MV-4-11 (cell line): ENCODE results near the gene CDH23.
"Not testable (repeated sequence)": the region's sequence is repeated elsewhere in the genome, so short reads cannot be mapped to it uniquely, and the experiment has no call there.

Experiments used
- DNase-seq: peaks from one replicate; lab custom pipeline; 2025; lab: John Stamatoyannopoulos, UW

Gene CDH23

DNA sequence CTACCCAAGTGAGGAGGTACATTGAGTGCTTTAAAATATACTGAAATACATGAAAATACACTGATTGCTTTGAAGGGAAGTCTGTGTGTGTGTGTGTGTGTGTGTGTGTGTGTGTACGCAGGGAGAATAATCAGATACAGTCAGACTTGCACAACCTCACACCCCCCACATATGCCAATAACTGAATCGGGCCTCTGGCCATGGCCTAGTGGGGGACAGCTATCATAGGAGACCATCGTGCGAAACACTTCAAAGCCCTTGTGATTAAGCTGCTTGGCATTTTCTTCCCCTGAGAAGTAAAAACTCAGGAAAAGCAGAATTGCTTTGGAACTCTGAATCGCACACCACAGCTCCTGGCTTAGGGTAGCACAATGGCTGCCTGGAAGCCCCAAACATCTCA lies 187.7 kb downstream of the CDH23 start:
- no peak for DNase-seq

DNA sequence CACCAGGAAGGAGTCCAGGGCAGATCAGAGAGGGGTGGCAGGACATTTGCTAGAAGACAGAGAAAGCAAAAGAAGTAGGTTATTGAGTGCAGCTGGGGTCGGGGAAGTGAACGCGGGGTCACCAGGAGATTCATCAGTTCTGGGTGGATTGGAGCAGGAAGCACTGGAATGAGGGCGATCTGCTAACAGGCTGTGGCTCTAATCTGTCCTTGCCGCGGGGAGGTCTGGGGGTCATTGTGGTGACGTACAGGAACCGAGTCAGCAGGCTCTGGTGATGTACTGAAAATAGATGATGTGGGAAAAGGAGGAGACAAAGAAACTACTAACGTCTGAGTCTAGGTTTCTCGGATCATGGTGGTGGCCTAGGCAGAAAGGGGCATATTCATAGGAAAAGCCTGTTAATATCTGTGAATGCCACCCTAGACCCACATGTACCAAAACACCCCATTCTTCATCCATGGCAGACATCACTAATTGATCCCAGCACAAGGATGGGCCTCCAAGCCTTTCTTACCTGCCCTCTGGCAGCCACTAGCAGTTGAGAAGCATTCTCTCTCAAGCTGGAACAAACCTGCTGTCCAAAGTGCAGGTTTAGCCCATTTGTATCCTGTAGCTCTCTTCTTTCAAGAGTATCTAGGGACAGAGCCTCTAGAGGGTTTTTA lies 188.3 kb downstream of the CDH23 start:
- no peak for DNase-seq

- no peak for DNase-seq
Measured at GRCh38 chr10:71585564-71586290, 189.0 kb downstream of the CDH23 start.

GRCh38 chr10:71587941-71588573 lies 191.3 kb downstream of the CDH23 start:
- DNase-seq = no peak

DNA sequence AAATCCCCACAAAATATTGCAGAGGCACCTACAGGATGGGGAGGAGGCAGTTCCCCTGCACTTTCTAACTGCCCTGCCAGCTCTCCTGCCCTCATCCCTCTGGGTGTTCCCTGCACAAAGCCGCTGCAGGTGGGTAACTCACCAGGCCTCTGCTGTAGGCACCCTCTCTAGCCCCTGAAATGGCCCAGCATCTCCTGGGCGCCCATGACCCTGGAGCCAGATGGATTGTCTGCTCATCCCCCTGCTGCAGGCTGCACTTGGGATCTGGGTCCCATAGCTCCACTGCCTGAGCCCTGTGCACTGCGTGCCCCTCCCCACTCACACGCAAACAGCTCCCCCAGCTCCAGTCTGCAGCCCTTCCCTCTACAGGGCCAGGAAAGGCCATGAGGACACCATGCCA lies 192.0 kb downstream of the CDH23 start:
- DNase-seq = no peak

DNA sequence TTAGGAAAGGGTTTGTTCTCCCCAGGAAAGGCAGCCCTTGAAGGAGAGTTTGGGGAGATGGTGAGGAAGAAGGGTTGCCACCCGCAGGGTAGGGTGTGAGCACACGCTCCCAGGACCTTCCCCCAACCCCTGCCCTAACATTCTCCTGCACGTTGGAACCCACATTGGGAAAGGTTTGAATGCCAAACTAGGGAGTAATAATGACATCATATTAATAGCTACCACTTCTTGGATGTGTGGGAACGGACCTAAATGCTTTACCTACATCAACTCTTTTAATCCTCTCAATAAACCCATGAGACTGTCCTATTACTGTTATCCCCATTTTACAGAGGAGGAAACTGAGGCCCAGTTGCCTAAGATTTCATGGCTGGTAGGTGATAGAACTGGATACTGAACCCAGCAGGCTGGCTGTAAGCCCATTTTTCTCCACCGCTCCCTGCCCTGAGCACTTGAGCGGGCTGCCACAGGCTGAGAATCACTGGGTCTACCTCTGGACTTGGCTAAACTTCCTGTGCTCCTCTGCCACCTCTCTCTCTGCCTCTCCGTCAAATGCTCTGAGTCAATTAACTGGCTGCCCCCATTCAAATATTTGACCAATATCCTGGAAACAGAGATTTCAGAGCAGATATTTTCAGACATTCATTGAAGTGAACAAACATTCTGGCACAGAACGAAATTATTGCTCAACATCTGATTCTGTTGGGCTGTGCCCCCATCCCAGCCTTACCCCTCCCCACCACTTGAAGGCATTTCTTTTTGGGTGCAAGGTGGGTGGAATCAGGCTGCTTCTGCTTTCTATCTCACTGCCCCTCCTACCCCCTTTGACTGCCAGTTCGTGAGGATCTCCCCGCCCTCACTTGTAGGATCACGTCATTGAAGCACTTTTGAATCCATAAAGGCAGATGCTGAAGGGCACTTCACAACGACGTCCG lies 193.2 kb downstream of the CDH23 start:
- peak; percentile 64 for DNase-seq

DNA sequence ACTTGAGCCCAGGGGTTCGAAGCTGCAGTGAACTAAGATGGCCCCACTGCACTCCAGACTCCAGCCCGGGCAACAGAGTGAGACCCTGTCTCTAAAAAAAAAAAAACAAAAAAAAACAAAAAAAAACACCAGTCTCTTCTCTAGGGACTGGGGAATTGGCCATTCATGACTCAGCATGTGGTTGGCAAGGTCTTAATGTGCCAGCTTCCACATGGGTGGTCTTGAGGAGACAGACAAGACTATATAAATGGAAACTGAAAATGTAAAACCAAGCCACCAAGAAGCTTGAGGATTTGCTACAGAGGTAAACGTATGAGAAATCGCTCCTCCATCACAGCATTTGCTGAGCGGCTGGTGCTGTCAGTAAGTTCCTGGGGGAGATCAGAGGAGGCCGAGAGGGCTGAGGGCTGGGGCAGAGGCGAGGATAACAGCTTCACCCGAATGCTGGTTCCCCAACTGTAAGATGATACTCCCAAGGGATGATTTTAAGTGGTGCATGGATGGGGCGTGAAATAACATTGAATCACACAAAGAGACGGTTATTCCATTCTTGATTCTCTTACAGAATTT lies 194.1 kb downstream of the CDH23 start:
- DNase-seq = peak; percentile 5

DNA sequence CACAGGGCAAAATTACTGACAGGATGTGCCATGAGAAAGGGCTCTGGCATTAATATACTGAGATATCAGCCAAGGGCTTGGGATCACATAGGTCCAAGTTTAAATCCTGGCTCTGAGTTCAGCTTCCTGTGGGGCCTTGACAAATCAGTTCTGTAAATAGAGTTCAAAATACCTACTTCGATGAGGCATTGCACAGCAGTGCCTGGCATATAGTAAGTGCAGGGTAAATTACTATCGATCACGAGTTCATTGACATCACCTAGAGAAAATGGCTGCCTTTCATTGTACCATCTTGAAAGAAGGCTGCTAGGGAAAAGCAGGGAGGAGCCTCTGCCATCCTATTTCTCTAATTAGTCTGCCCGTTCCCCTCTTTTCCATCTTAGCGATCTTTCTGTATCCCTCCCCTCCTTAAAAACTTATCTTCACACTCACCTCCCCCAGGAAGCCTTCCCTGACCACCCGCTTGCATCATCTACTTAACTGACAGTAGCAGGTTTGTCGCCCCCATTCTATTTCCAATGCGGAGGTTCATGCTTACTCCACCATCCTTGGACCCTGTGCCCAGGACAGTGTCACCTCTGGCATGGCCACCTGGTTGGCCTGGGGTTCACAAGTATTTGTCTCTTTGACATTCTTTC lies 198.3 kb downstream of the CDH23 start:
- no peak for DNase-seq

DNA sequence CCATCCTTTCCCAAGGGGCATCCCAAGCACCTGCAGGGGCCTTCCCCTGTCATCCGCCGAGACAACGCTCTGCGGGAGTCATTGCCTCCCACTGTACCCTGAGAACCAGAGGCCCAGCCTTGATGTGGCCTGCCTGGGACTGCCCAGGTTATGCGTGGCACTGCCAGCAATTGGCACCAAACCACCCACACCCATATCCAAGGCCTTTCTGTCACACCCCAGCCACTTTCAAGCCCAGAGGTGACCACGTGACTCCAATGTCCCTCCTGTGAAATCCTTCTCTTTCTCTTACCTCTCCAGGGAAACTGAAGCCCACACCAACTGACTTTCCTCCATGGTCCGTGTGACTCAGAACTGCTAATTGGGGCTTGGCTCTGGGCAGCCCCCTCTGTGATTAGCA lies 198.9 kb downstream of the CDH23 start:
- no peak for DNase-seq

GRCh38 chr10:71596127-71596526 lies 199.4 kb downstream of the CDH23 start:
- DNase-seq = no peak

DNA sequence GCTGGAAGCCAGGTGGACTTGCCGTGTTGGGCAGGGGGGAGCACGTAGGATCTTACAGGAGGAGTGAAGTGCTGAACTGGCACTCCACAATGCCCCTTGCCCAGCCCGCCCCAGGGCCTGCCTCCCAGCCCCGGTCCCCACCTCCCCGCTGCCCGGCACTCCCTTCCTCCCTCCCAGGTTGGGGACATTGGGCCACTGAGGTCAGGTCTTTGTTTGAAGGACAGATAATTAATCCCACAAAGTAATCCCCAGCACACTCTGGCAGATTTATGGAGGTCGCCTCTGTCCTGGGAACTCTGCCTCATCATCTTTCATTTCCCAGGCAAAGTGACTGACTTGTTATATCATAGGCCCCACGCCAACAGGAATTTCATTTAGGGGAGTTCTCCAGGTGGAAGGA lies 200.0 kb downstream of the CDH23 start:
- DNase-seq = no peak

DNA sequence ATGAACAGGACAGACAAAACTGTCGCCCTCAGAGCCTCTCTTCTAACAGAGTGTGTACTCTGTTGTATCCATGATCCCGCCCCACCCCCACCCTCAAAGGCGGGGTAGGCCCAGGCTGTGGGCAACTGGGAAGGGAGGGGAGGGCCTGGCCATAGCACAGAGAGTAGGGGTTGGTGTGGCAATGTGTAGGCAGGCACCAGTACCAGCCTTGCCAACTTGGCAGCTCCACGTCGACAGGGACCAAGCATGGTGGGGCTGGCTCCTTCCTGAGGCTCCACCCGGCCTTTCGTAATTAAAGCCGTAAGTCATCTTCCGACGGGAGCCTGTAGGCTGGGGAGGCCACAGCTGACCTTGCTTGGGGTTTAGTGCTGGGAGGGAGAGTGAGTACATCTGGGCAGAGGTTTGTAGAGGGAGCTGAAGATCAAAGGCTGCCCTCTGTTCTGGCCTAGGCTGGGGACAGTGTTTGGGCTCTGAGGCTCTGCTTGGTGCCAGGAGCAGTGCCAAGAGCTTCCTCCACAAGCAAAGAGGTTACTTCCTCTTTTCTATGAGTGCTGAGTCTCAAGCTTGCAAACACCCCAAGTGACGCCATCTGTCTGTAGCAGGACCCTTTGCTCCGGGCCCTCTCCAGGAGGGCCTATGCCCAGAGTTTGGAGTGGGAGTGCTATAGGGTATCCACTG lies 201.2 kb downstream of the CDH23 start:
- peak; percentile 93 for DNase-seq

- DNase-seq = no peak
Measured at GRCh38 chr10:71598621-71599055, 201.9 kb downstream of the CDH23 start.

GRCh38 chr10:71599518-71599917 lies 202.8 kb downstream of the CDH23 start:
- no peak for DNase-seq

DNA sequence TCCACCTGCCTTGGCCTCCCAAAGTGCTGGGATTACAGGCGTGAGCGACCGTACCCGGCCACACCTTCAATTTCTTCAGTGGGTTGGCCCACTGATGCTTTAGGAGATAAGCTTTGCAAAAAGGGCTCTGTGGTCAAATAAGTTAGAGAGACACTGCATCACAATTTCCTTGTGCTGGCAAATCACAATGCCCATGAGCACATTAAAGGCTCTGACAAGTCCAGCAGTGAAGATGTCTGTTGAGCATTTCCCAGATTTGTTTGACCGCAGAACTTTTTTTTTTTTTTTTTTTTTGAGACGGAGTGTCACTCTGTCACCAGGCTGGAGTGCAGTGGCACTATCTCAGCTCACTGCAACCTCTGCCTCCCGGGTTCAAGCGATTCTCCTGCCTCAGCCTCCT lies 203.5 kb downstream of the CDH23 start:
- DNase-seq = not testable (repeated sequence)

GRCh38 chr10:71600849-71601248 lies 204.1 kb downstream of the CDH23 start:
- DNase-seq = no peak

GRCh38 chr10:71601273-71601672 lies 204.6 kb downstream of the CDH23 start:
- no peak for DNase-seq

GRCh38 chr10:71603150-71603549 lies 206.4 kb downstream of the CDH23 start:
- DNase-seq = no peak

DNA sequence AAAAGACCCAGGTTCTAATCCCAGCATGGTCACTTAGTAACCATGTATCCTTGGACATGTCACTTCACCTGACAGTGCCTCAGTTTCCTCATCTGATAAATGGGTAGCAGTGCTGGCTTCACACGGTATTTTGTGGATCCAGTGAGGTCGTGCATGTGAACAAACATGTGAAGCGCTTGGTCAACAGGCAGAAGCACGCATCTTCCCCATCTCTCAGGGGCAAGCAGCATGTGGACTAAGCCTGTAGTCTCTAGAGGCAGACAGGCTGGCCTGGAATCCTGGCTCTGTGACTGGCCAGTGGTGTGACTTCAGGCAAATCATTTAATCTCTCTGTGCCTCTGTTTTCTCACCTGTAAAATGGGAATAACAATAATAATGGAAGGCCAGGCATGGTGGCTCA lies 207.0 kb downstream of the CDH23 start:
- DNase-seq = no peak

GRCh38 chr10:71604324-71605018 lies 207.8 kb downstream of the CDH23 start:
- DNase-seq = no peak
